IMR-90 (cell line): ENCODE results near the gene RNF112. TPM values are rescaled to one million over a fixed set of nuclear protein-coding genes. Genes with fewer than 3 reads are reported as not detected.
A peak's percentile ranks its signal among the peaks of the same experiment; 100 is the strongest.

Source experiments
- ATAC-seq: fragments of 200-7000 bp; cut with Tn5 transposase; 2 replicates; pipeline ENCODE4 v1.9.1; 2020; ENCODE audit warnings: low read depth, mild to moderate bottlenecking, moderate library complexity
- BruUV-seq: library from RNA; stranded (reverse); fragments of 400-500 nt; replicated peaks from 2 replicates; lab custom pipeline; 2021; lab: Mats Ljungman, UMichigan
- CTCF ChIA-PET: fragments of 300-600 bp; formaldehyde crosslinking; extraction: SDS; loops from one replicate; lab custom pipeline; 2021; ENCODE audit warnings: antibody characterized with exemption; lab: Yijun Ruan, JAX
- POLR2A ChIA-PET: fragments of 300-600 bp; sonication (Branson Sonifier 250); formaldehyde crosslinking; loops from one replicate; lab custom pipeline; 2022; ENCODE audit warnings: antibody characterized with exemption; ENCODE audit not compliant: unreplicated experiment; lab: Charles Lee
- DNase-seq: peaks from one replicate; pipeline ENCODE4 v3.0.0; 2013
- H2AFZ ChIP-seq: replicated peaks from 2 replicates; pipeline ENCODE3; 2013; ENCODE audit warnings: low read length, mild to moderate bottlenecking; ENCODE audit not compliant: poor library complexity
- H2AK5ac ChIP-seq: 2 replicates; pipeline ENCODE4 v1.6.1; 2013; ENCODE audit warnings: low read depth, low read length, inconsistent platforms
- H2AK9ac ChIP-seq: replicated peaks from 2 replicates; pipeline ENCODE3; 2013; ENCODE audit warnings: mild to moderate bottlenecking, low read depth, low read length, moderate library complexity; ENCODE audit not compliant: poor library complexity
- H2BK120ac ChIP-seq: 2 replicates; pipeline ENCODE4 v1.6.1; 2013; ENCODE audit warnings: low read depth, low read length, inconsistent platforms
- H2BK15ac ChIP-seq: 3 replicates; pipeline ENCODE4 v1.6.1; 2013; ENCODE audit warnings: low read depth, low read length, inconsistent platforms
- H2BK20ac ChIP-seq: 2 replicates; pipeline ENCODE4 v1.6.1; 2013; ENCODE audit warnings: low read depth, mild to moderate bottlenecking, inconsistent platforms, low read length, moderate library complexity
- H2BK5ac ChIP-seq: 2 replicates; pipeline ENCODE4 v1.6.1; 2013; ENCODE audit warnings: mild to moderate bottlenecking, low read depth, low read length, inconsistent platforms; ENCODE audit not compliant: poor library complexity, severe bottlenecking
- H3K14ac ChIP-seq: replicated peaks from 2 replicates; pipeline ENCODE4 v1.6.1; 2013; ENCODE audit warnings: low read depth, low read length, inconsistent platforms
- H3K18ac ChIP-seq: 2 replicates; pipeline ENCODE4 v1.6.1; 2013; ENCODE audit warnings: low read depth, low read length, control low read depth
- H3K23ac ChIP-seq: 2 replicates; pipeline ENCODE4 v1.6.1; 2013; ENCODE audit warnings: low read depth, low read length, inconsistent platforms
- H3K27ac ChIP-seq: 2 replicates; pipeline ENCODE4 v1.5.1; 2013; ENCODE audit warnings: mild to moderate bottlenecking, control low read depth, low read length; ENCODE audit not compliant: insufficient read depth
- H3K27me3 ChIP-seq: 2 replicates; pipeline ENCODE4 v1.6.1; 2013; ENCODE audit warnings: low read length; ENCODE audit not compliant: control insufficient read depth, insufficient read depth
- H3K36me3 ChIP-seq: 2 replicates; pipeline ENCODE4 v1.6.1; 2013; ENCODE audit warnings: low read length, mixed read lengths; ENCODE audit not compliant: control insufficient read depth, insufficient read depth
- H3K4ac ChIP-seq: 2 replicates; pipeline ENCODE4 v1.6.1; 2013; ENCODE audit warnings: low read depth, low read length, inconsistent platforms
- H3K4me1 ChIP-seq: 2 replicates; pipeline ENCODE4 v1.6.1; 2013; ENCODE audit warnings: low read length, mixed read lengths; ENCODE audit not compliant: control insufficient read depth, insufficient read depth
- H3K4me2 ChIP-seq: 2 replicates; pipeline ENCODE4 v1.6.1; 2013; ENCODE audit warnings: low read depth, mild to moderate bottlenecking, control low read depth, low read length, moderate library complexity
- H3K4me3 ChIP-seq: 2 replicates; pipeline ENCODE4 v1.5.1; 2013; ENCODE audit warnings: low read depth, mild to moderate bottlenecking, control low read depth, low read length, moderate library complexity; ENCODE audit not compliant: insufficient read depth
- H3K56ac ChIP-seq: 2 replicates; pipeline ENCODE4 v1.6.1; 2013; ENCODE audit warnings: low read length, inconsistent platforms; ENCODE audit not compliant: insufficient read depth; ENCODE audit errors: extremely low read depth
- H3K79me1 ChIP-seq, 2 experiments: 2 replicates each; pipeline ENCODE4 v1.6.1; 2013; ENCODE audit warnings: low read length in 2 of 2, inconsistent platforms in 1 of 2, low read depth in 1 of 2
- H3K9ac ChIP-seq: 2 replicates; pipeline ENCODE4 v1.6.1; 2013; ENCODE audit warnings: low read depth, low read length, control low read depth
- H3K9me1 ChIP-seq: 2 replicates; pipeline ENCODE4 v1.6.1; 2013; ENCODE audit warnings: low read length, inconsistent platforms; ENCODE audit not compliant: insufficient read depth
- H3K9me3 ChIP-seq: 2 replicates; pipeline ENCODE4 v1.6.1; 2013; ENCODE audit warnings: low read length; ENCODE audit not compliant: control insufficient read depth, insufficient read depth
- H4K20me1 ChIP-seq: 2 replicates; pipeline ENCODE4 v1.6.1; 2013; ENCODE audit warnings: low read length, inconsistent platforms; ENCODE audit not compliant: insufficient read depth
- H4K5ac ChIP-seq: 2 replicates; pipeline ENCODE4 v1.6.1; 2013; ENCODE audit warnings: mild to moderate bottlenecking, low read depth, low read length, control low read depth
- H4K8ac ChIP-seq, 2 experiments: 2 replicates each; pipeline ENCODE4 v1.6.1; 2013; ENCODE audit warnings: low read depth in 2 of 2, low read length in 2 of 2, control low read depth in 1 of 2, inconsistent platforms in 1 of 2
- H4K91ac ChIP-seq: 2 replicates; pipeline ENCODE4 v1.6.1; 2013; ENCODE audit warnings: low read depth, low read length, inconsistent platforms; ENCODE audit not compliant: insufficient read depth
- MAZ ChIP-seq: IDR thresholded peaks from 2 replicates; pipeline ENCODE4 v1.6.1; 2012; ENCODE audit warnings: low read depth, mild to moderate bottlenecking, low read length, improper control_type of control experiment, moderate library complexity, borderline replicate concordance
- POLR2A ChIP-seq: IDR thresholded peaks from 2 replicates; pipeline ENCODE4 v1.6.1; 2012; ENCODE audit warnings: mild to moderate bottlenecking, low read depth, low read length
- RAD21 ChIP-seq: IDR thresholded peaks from 2 replicates; pipeline ENCODE4 v1.6.1; 2012; ENCODE audit warnings: low read length, improper control_type of control experiment
- SMC3 ChIP-seq: fragments of 150-350 bp; IDR thresholded peaks from 2 replicates; pipeline ENCODE4 v1.6.1; 2016; ENCODE audit warnings: low read depth, mild to moderate bottlenecking, antibody characterized with exemption, low read length, moderate library complexity
- WGBS, 2 experiments: methylation state at CpG; one replicate each; pipeline versions ENCODE4 v1.1.5 to v1.1.7; 2013; ENCODE audit warnings: missing lambda C conversion rate in 2 of 2; ENCODE audit not compliant: insufficient read length in 1 of 2; ENCODE audit errors: extremely low coverage in 2 of 2; 5-methylcytosine and 5-hydroxymethylcytosine counted together
- dilution Hi-C: fragments of 300-500 bp; cut with HindIII; formaldehyde crosslinking; loops from one replicate; pipeline ENCODE4 v1.14.3; 2018; ENCODE audit warnings: low sequenced_read_pairs; ENCODE audit not compliant: unreplicated experiment
- in situ Hi-C: fragments of 300-500 bp; cut with MboI; formaldehyde crosslinking; loops from 3 replicates; pipeline ENCODE4 v1.14.3; 2019; ENCODE audit warnings: low sequenced_read_pairs, inconsistent platforms, mixed read lengths
- intact Hi-C: fragments of 100-400 bp; cut with micrococcal nuclease; formaldehyde crosslinking; loops from 2 replicates; pipeline ENCODE4 v1.10.0; 2022
- polyA plus RNA-seq, 3 experiments: library from polyadenylated mRNA; depleted of rRNA; stranded (reverse); fragments of >200 nt; gene quantifications; 2 replicates each; pipeline ENCODE4 v1.2.3, GENCODE V29; 2012; ENCODE audit warnings: low replicate concordance in 1 of 3
- total RNA-seq: library from RNA; depleted of rRNA; stranded (reverse); fragments of >200 nt; gene quantifications from 2 replicates; pipeline ENCODE4 v1.2.3, GENCODE V29; 2012
- TF ChIP-seq, protein P1 (sequence below): conservative IDR thresholded peaks from 2 replicates; pipeline ENCODE4 v1.5.1; 2012; ENCODE audit warnings: mild to moderate bottlenecking, low read depth, low read length, improper control_type of control experiment
- TF ChIP-seq, protein P2 (sequence below): fragments of 150-350 bp; IDR thresholded peaks from 2 replicates; pipeline ENCODE4 v1.6.1; 2016; ENCODE audit warnings: low read depth, mild to moderate bottlenecking, low read length, moderate library complexity, borderline replicate concordance

The RNF112 gene
- total and polyA plus RNA-seq, 2 of the 4 experiments (the other 2 are of a cell fraction) = 2.5 to 5.7 TPM

DNA sequence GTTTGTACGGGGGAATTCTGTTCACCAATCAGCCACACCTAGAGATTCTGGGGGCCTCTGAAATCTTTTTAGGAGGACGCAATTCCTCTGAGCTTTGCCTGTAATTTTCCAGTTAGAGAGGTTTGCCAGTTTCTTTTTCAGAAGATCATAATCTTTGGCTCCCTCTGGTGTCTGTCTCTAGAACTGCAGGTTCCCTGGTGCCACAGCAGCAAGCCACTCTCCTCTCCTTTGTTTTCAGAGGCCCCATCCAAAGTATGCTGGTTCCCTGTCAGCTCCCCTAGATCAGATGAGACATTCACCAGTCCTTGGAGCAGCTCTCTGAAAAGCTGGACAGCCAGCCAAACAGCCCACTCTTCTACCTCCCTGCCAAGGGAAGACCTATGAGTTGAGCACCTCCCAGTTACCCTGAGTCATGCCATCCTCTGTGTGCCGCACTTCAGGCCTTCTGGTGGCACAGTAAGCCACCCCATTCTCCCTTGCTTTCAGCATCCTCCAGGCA lies 36.1 kb downstream of the RNF112 start:
- peaks cover 17% of the 10 kb centered on the region for H3K4me1 ChIP-seq
- peak overlapping the region; percentile 94 for H4K5ac ChIP-seq
- H3K4me2 ChIP-seq = no peak overlapping the region
- peak overlapping the region; percentile 7; the same call in 1 of the 2 replicates for H3K56ac ChIP-seq
- peak overlapping the region; percentile 65; the same call in 1 of the 2 replicates for H3K27ac ChIP-seq
- no peaks in the 10 kb centered on the region for H3K79me1 ChIP-seq
- TF ChIP-seq, protein P1, sequence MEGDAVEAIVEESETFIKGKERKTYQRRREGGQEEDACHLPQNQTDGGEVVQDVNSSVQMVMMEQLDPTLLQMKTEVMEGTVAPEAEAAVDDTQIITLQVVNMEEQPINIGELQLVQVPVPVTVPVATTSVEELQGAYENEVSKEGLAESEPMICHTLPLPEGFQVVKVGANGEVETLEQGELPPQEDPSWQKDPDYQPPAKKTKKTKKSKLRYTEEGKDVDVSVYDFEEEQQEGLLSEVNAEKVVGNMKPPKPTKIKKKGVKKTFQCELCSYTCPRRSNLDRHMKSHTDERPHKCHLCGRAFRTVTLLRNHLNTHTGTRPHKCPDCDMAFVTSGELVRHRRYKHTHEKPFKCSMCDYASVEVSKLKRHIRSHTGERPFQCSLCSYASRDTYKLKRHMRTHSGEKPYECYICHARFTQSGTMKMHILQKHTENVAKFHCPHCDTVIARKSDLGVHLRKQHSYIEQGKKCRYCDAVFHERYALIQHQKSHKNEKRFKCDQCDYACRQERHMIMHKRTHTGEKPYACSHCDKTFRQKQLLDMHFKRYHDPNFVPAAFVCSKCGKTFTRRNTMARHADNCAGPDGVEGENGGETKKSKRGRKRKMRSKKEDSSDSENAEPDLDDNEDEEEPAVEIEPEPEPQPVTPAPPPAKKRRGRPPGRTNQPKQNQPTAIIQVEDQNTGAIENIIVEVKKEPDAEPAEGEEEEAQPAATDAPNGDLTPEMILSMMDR = peak; percentile 90
- TF ChIP-seq POLR2A (0 out of 2 replicates have a peak, but pooled peaks have one; percentile 21), MAZ (peak; percentile 24; the same call in 1 of the 2 replicates), RAD21 (peak; percentile 88), SMC3 (peak; percentile 93)
- TF ChIP-seq, protein P2, sequence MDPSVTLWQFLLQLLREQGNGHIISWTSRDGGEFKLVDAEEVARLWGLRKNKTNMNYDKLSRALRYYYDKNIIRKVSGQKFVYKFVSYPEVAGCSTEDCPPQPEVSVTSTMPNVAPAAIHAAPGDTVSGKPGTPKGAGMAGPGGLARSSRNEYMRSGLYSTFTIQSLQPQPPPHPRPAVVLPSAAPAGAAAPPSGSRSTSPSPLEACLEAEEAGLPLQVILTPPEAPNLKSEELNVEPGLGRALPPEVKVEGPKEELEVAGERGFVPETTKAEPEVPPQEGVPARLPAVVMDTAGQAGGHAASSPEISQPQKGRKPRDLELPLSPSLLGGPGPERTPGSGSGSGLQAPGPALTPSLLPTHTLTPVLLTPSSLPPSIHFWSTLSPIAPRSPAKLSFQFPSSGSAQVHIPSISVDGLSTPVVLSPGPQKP = no peak
- CTCF ChIA-PET = interaction anchor here (0.6 to 4.0 kb wide), 13 partner anchors 11 to 539 kb away, joined by 3 to 44 read pairs (median 5); partner anchors contain the start of genes B9D1, MAPK7 and MFAP4
- H2AFZ ChIP-seq = peak overlapping the region; percentile 84
- POLR2A ChIA-PET = interaction anchor here (0.6 to 0.7 kb wide), 2 partner anchors 60 to 85 kb away, joined by 4 to 8 read pairs; partner anchors contain the start of gene MFAP4
- H3K4ac ChIP-seq = peak overlapping the region; percentile 92
- peak overlapping the region; percentile 89 for H3K18ac ChIP-seq
- H3K9ac ChIP-seq = peak overlapping the region; percentile 53; the same call in 1 of the 2 replicates
- peak overlapping the region; percentile 82; the same call in 2 of the 3 replicates for H2BK15ac ChIP-seq
- 43% methylated on average over 1 of the region's 3 CpGs; no CpG with 5 or more reads in 1 of the 2 experiments for WGBS, 2 experiments
- H3K9me3 ChIP-seq = peaks cover 9% of the 10 kb centered on the region
- in situ Hi-C loops = loop anchor here (5.0 kb wide), 1 partner anchor 85 kb away; the partner anchor contains the start of gene B9D1
- peak overlapping the region; percentile 87 for H2BK120ac ChIP-seq
- H3K36me3 ChIP-seq = no peaks in the 10 kb centered on the region
- peak overlapping the region; percentile 30 for H2BK5ac ChIP-seq
- peaks cover 5% of the 10 kb centered on the region; the same call in 1 of the 2 replicates for H3K9me1 ChIP-seq
- H2AK5ac ChIP-seq = peak overlapping the region; percentile 36; the same call in 1 of the 2 replicates
- peak overlapping the region; percentile 89 for H3K14ac ChIP-seq
- peak overlapping the region; percentile 89 for H4K91ac ChIP-seq
- no TSS peak for BruUV-seq
- H3K4me3 ChIP-seq = no peak overlapping the region
- dilution Hi-C loops = no loop called here
- peak; percentile 70 for DNase-seq
- intact Hi-C loops = loop anchor here (1.0 kb wide), 2 partner anchors 63 to 84 kb away; no protein-coding TSS in a partner anchor
- ATAC-seq = peak; percentile 65
- peak overlapping the region; percentile 39 for H2AK9ac ChIP-seq
- no peaks in the 10 kb centered on the region for H4K20me1 ChIP-seq
- H3K23ac ChIP-seq = peak overlapping the region; percentile 13; the same call in 1 of the 2 replicates
- H3K27me3 ChIP-seq = peaks cover 2% of the 10 kb centered on the region; the same call in 1 of the 2 replicates
- peak overlapping the region; percentile 92 for H2BK20ac ChIP-seq
- H4K8ac ChIP-seq = peak overlapping the region; percentile 73 to 81
